ENCODE measurements around the gene SETD1B.
"Not testable (repeated sequence)": the region's sequence is repeated elsewhere in the genome, so short reads cannot be mapped to it uniquely, and the experiment has no call there.

The SETD1B gene

DNA sequence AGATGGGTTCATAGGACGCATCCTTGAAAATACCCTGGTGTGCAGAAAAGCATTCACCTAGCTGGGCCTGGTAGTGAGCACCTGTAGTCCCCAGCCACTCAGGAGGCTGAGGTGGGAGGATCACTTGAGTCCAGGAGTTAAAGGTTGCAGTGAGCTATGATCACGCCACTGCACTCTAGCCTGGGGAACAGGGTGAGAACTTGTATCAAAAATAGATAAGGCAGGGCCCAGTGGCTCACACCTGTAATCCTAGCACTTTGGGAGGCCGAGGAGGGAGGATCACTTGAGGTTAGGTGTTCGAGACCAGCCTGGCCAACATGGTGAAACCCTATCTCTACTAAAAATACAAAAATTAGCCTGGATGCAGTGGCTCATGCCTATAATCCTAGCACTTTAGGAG, 56.9 kb downstream of the SETD1B start:
- DNase-seq, result not testable (repeated sequence)

DNA sequence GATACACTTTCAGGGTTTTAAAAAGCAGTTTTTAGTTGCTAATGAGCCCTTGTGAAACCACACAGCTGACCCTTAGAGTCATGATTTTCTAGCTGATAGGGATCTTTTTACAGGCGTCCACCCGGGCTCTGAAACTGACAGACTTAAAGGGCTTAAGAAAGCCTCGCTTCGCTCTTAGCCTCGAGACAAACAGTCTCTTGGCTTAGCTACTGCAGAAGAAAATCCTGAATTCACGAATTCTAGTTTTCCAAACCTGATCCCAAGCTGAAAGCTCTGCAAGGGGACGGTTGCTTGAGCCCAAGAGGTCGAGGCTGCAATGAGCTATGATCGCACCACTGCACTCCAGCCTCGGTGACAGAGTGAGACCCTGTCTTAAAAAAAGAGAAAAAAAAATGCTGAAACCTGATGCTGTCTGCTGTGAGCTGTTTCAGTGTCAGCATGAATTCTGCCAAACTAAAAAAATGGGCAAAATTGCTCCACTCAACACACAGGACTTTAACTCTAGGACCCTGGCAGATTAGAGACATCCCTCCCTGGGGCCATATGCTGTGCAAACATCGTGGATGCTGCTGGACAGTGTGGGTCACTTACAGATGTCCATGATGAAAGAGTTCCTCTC, 57.9 kb downstream of the SETD1B start:
- DNase-seq, result no peak

DNA sequence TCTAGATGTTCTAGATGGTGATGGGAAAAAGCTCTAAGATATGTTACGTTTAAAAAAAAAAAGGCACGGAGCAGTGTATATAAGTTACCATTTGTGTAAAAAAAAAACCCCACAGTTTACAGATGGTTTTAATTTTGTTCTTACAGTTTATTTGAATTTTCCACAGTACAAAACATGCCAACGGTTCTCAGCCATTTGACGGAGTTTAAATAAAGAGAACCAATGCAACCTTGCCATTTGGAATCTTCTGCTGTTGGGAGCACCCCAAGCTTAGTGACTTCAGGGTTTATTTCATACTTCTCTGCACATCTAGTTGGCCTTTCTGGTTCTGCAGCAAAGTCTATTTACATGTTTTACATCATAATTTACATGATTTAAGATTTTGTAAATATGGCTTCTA, 62.5 kb downstream of the SETD1B start:
- no peak for DNase-seq

DNA sequence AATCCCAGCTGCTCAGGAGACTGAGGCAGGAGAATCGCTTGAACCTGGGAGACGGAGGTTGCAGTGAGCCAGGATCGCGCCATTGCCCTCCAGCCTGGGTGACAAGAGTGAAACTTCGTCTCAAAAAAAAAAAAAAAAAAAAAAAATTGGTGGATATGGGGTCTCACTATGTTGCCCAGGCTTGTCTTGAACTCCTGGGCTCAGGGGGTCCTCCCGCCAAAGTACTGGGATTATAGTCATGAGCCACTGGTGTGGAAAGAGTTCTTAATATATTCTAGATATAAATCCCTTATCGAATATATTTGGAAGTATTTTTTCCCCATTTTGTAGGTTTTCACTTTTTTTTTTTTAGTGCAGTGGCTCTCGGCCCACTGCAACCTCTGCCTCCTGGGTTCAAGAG, 65.4 kb downstream of the SETD1B start:
- DNase-seq, result not testable (repeated sequence)

DNA sequence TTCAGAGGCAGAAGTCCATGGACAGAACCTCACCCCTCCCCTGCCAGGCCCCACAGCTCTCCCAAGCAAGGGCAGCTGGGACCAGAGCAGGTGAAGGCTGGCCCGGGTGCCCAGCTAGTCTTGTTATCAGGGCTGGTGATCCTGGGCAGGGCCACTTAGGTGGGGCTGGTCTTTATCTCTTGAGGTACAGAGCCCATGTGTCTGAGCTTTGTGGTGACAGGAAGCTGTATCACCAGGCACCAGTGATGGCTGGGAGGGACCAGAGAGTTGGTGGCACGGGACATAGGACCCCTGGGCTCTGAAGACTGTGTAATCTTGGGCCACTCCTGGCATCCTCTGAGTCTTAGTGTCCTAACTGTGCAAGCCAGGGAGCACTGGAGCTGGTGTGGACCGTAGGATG, 67.7 kb downstream of the SETD1B start:
- DNase-seq, result no peak

DNA sequence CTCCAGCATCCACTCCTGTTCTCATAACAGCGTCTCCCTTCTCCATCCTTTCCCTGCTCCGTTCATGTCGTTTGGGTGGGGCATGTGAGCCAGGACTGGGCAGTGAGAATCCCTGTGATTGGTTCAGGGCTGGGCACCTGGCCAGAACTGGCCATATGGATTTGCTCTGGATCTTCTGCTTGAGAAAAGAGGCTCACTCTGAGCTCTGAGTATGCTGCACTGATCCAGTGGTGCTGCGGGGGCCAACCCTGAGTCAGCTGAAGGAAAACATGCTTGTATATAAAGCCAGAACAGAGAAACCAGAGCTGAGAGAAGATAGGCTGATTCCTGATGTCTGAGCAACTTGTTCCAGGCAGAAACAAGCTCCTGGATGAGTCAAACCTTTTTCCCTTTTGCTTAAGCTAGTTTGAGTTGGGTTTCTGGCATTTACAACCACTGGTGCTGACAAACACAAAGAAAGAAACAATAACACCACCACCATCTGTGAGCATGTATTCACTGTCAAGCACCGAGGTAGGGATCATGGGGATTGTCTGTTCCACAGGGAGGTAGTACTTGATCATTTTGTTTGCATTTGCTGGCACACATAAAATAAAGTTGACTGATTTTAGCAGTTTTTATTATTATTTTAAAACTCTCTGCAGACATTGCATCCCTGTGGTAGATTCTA, 68.9 kb downstream of the SETD1B start:
- DNase-seq, result no peak

DNA sequence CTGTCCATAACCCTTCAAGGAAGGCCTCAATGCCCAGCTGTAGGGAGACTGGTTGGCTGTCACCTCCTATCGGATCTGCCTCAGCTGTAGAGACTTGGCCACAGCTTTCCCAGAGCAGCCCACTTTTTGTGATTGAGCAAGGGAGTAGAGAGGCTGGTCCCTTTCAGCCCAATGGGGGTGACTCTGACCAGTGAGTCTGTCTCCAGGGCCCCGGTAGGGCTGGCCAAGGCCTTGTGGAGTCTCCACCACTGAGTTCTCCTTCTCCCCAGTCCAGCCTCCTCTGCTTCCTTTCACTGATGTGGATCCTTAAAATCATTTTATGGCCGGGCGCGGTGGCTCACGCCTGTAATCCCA, 69.4 kb downstream of the SETD1B start:
- no peak for DNase-seq

DNA sequence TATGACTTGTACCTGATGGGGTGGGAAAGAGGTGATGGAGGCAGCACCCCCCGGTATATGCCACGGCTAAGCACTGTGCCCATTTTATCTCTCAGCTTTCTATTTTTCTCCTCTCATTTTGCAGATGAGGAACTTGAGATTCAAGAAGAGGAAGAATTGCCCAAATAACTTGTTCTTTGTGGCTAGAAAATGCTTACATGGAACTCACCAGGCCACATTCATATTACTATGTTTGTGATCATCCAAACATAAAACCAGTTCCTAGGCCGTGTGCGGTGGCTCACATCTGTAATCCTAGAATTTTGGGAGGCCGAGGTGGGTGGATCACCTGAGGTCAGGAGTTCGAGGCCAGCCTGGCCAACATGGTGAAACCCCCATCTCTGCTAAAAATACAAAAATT, 70.3 kb downstream of the SETD1B start:
- DNase-seq, result no peak

DNA sequence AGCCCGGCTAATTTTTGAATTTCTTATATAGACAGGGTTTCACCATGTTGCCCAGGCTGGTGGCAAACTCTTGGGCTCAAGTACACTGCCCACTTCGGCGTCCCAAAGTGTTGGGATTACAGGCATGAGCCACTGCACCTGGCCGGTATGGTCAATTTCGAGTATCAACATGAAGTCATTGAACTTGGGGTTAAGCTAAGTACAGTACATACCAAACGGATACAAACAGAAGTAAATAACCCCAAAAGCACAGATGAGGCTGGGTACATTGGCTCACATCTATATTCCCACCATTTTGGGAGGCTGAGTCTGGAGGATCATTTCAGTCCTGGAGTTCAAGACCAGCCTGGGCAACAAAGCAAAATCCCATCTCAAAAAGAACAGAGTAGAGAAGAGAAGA, 71.8 kb downstream of the SETD1B start:
- DNase-seq, result no peak

DNA sequence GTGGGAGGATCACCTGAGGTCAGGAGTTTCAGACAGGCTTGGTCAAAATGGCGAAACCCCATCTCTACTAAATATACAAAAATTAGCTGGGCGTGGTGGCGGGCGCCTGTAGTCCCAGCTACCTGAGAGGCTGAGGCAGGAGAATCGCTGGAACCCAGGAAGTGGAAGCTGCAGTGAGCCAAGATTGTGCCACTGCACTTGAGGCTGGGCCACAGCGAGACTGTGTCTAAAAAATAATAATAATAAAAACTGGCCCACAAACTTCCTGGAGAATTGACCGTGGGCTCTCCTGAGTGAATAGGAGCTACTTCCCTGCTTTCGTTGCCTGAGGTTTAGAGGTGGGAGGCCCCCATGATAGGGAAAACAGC, 72.3 kb downstream of the SETD1B start:
- DNase-seq, result not testable (repeated sequence)
